ENCODE results near the gene LAMA5.
A peak's percentile ranks its signal among the peaks of the same experiment; 100 is the strongest.

- TF ChIP-seq, protein P1, sequence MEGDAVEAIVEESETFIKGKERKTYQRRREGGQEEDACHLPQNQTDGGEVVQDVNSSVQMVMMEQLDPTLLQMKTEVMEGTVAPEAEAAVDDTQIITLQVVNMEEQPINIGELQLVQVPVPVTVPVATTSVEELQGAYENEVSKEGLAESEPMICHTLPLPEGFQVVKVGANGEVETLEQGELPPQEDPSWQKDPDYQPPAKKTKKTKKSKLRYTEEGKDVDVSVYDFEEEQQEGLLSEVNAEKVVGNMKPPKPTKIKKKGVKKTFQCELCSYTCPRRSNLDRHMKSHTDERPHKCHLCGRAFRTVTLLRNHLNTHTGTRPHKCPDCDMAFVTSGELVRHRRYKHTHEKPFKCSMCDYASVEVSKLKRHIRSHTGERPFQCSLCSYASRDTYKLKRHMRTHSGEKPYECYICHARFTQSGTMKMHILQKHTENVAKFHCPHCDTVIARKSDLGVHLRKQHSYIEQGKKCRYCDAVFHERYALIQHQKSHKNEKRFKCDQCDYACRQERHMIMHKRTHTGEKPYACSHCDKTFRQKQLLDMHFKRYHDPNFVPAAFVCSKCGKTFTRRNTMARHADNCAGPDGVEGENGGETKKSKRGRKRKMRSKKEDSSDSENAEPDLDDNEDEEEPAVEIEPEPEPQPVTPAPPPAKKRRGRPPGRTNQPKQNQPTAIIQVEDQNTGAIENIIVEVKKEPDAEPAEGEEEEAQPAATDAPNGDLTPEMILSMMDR (IDR thresholded peaks at IDR 0.05 in 4 of 5, conservative IDR thresholded peaks at IDR 0.05 in 1 of 5) = peak in 1 of 5 experiments; percentile 16
- peak; percentile 91 to 97 for TF ChIP-seq POLR2A (IDR thresholded peaks at IDR 0.05)
Measured at GRCh38 chr20:62386383-62387218, 19.5 kb upstream of the LAMA5 start, which contains the start of gene RPS21.

Data from gastrocnemius medialis (tissue), 4 donors.